CD4-positive, alpha-beta T cell treated with Interferon alpha-2 for 1 hour (primary cell): ENCODE measurements around the gene BHMT.

Experiments
- DNase-seq, 2 donors: peaks; one replicate each; pipeline ENCODE4 v3.0.0-alpha.2; 2020 to 2022

The BHMT gene, protein sequence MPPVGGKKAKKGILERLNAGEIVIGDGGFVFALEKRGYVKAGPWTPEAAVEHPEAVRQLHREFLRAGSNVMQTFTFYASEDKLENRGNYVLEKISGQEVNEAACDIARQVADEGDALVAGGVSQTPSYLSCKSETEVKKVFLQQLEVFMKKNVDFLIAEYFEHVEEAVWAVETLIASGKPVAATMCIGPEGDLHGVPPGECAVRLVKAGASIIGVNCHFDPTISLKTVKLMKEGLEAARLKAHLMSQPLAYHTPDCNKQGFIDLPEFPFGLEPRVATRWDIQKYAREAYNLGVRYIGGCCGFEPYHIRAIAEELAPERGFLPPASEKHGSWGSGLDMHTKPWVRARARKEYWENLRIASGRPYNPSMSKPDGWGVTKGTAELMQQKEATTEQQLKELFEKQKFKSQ

DNA sequence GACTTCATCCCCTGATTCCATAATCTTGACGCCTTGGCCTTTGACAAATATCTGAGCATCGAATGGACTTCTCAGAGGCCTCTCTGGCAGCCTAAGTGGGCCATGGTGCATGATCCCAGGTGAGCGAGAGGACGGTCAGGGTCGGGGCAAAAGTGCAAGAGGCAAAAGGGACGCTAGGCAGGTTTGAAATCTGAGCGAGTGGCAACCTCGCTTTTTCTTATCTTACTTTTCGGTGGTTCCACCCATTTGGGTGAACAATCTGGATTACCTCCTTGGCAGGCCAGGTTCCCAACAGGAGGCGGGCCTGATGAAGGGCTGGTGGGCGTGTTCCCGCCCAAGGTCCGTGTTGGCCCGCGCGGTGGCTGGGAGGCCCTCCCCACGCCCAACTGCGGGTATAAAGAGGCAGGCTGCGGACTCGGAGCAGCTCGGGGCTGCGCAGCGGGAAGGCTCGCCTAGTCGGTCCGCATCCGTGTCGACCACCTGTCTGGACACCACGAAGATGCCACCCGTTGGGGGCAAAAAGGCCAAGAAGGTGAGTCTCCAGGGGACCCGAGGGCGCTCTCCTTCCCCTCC is at the start of gene BHMT:
Gene BHMT, plus strand, starts transcription at position 423 of the 573 bp plus-strand sequence. Its CDS starts 77 bp downstream, at position 500.
- DNase-seq, result no peak

DNA sequence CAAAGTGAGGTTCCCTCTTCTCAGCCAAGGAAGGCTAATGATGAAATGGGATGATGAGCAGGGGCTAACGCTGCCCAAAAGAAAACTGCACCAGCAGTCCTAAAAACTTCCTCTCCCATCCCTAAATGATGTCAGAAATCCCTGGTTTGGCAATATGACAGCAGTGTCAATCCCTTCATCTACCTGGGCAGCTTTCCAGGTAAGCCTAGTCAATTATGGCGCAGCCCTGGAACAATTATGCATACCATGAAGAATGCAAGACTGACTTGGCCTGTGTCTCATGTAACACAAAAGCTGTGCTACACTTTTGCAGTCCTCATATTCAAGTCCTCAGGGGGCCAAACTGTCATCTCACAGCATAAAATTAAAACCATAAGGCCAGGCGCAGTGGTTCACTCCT is 49.2 kb upstream of the BHMT start:
- no peak for DNase-seq

DNA sequence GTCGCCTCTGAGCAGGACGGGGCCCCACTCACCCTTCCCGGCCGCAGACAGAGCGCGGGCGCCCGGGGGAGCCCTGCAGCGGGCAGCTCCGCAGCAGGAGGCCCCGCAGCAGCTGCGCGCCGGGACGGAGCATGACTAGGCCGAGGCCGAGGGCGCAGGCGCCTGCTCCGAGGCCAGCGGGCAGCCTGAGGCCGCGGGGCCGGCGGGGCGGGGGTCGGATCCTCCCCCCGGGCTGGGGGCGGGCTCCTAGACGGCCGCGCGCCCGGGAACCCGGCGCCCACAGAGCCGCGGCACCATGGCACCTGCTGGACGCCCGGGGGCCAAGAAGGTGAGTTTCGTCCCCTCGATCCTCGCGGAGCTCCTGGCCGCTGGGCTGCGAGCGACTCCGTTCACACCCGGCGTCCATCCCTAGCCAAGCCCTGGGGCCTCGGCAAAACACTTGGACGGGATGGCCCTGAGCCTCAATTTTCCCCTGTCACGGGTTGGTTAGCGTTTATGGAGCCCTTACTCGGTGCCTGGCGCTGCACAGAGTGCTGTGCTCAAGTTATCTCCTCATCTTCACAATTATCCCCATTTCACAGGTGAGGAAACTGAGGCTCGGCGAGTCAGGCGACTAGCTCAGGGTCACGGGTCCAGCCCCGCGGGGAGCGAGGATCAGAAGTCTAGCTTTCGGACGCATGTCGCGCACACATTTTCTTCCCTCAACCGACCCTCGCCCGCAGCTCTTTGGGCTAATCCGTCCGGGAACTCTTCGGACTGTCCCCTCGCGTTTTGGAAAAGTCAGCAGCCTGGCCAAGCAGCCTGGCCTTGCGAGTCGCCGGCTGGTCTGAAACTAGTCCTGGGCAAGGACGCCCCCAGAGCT is 41.9 kb upstream of the BHMT start, which contains the start of the genes BHMT2 and DMGDH:
Gene BHMT2, plus strand, starts transcription at position 280 of the 862 bp plus-strand sequence. Its CDS starts 16 bp downstream, at position 296.
Gene DMGDH, minus strand, starts transcription at position 187 of the 862 bp plus-strand sequence. Its CDS starts 54 bp downstream, at position 133.
- no peak for DNase-seq

DNA sequence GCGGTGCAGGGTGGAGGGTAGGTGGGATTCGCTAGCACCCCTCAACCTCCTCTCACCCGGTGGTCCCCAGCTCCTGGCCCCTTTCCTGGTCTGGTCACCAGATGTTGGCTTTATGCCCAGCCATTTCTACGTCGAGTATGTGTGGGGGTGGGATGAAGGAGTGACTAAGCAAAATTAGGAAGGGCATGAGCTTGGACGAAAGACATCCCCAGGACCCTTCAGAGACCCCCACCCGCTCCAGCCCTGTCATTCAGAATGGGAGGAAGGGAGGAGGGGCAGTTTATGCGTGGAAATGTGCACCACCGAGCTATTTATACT is 41.3 kb upstream of the BHMT start:
- DNase-seq, result no peak

DNA sequence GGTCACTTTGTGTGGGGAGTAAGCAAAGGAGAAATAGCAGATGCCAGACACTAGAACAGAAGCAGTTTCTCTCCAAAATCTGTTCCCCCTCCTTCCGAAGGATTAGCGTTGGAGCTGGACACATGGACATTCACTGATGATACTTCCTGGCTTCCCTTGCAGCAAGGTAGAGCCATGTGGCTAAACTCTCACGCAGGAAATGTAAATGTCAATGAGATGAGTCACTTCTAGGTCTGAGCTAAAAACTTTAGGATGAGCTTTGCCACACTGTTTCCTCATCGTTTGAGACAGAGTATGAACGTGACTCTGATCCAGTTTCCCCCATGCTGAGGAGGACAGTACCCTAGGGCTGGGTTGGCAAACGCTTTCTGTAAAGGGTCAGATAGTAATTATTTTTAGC is 37.0 kb upstream of the BHMT start:
- DNase-seq, result no peak

DNA sequence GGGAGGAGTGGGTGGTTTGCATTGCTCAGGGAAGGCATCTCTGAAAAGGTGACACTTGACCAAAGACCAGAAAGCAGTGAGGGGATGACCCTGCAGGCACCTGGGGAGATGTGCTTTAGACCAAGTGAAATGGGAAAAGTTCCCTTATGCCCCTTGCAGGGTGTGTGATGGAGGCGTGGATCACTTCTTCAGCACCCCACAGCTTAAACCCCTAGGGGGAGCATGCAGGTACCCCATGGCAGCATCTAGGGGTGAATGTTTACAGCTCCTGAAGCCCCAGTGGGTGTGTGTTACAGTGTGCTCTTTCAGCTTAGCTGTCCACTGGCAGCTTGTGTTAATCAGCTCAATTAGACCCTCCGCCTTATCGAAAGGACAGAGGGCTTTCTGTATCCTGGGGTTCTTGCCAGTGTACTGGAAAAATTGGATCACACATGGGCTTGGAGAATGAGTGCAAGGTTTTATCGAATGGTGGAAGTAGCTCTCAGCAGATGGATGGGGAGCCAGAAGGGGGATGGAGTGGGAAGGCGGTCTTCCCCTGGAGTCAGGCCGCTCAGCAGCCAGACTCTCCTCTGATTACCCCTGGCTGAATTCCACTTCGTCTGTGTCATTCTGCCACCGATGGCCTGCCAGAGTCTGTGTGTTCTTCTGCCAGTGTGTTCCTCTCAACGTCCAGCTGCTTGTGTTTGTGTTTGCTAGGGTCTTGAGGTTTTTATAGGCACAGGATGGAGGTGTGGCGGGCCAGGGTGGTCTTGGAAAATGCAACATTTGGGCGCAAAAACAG is 35.8 kb upstream of the BHMT start:
- no peak for DNase-seq

DNA sequence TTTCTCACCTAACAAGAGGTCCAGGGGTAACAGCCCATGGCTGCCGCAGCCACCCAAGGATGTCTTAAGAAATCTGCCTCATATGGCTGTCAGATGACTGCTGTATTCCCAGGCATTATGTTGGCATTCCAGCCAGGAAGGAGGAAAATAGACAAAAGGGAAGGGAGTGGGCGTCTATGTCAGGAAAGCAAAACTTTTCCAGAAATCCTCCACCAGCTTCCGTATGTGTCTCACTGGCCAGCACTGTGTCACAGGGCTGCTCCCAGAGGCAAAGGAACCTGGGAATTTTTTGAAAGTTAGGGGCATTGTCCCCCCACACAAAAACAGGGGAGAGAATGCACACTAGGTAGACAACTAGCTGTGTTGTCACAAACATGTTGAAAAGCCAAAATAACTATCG is 34.8 kb upstream of the BHMT start:
- DNase-seq, result no peak

DNA sequence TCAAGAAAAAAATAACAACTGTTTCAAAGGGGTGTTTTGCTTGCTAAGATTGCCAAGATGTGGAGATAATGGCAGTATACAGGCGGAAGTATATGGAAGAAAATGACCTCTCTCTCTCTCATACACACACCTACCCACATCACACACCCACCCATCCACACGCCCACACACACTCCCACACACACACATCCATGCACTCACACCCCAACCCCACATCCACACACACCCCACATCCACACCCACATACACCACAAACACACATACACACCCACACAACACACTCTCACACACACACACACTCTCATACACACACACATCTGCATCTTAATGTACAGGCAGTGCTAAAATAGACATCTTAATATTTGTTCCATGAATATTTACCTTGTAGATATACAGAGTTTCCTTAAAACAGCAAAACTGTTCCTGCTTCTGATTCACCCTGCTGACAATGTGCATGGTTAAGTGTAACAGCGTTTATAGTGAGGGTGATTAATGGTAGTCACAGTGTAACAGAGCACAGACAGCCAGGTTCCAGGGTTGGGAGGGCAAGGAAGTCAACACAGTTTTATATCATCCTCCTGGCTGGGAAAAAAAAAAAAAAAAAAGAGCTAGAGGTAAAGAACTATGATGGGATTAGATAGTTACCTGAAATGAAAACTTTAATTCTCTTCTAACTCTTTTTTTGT is 33.8 kb upstream of the BHMT start:
- DNase-seq, result no peak

DNA sequence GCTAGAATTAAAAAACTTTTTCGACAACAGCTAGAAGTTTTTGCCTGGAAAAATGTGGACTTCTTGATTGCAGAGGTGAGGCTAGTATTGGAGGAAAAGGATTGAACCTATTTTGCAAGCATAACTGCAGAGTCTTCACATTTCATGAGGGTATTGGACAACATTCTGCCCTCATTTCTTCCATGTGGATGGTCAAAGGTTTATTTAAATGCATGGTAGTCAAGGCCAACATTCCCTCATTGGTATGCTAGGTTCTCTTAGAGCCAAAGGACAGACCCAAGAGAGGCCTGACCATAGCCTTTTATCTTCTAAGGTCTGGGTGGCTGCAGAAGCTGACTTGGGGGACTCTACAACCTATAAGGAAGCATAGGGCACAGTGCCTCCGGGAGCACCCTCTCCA is 30.8 kb upstream of the BHMT start:
- DNase-seq, result no peak

DNA sequence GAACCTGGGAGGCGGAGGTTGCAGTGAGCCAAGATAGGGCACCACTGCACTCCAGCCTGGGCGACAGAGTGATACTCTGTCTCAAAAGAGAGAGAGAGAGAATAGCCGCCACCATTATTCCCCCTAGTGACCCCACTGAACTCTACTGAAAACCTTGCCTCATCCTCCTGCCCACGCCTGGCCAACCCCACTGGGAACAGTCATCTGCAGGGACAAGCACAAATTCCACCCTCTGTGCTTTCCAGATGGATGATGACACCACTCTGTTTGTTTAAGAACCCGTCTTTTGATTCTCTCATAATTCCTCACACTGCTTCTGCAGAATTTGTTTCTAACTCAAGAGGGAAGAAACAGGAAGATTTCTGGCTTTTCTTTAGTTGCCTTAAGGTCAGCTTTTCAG is 29.8 kb upstream of the BHMT start:
- DNase-seq, result no peak

DNA sequence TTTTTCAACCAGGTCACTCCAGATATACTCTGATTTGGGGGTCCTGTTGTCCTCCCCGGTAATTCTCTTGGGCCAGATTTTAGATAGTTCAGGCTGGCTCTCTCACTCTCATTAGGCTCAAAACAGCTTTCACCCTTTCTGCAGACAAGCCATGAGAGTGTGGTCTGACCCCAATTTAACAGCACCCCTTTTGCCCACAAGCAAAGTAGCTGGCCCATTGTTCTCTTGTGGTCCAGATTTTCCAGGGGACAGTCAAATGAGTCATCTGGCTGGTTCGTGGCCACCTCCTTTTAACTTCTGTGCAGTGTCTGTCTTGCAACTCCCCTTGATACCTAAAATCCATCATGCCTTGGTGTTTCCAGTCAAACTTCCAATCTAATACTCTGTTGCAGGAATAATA is 25.5 kb upstream of the BHMT start:
- no peak for DNase-seq

DNA sequence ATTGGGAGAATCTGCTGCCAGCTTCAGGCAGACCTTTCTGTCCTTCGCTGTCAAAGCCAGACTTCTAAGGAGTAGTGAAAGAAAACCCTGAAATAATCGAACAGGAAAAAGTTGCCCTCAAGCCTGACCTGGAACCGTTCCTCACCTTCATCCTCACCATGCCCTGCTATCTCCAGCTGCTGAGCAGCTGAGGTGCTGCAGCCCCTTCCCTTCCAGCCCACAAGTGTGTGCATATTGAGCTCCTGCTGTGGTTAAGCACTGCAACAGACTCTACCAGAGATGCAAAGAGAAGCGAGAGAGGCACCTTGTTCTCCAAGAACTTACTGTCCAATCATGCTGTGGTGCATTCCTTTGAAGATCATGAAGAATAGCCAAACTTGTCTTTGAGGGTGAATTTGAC is 23.1 kb upstream of the BHMT start:
- no peak for DNase-seq

DNA sequence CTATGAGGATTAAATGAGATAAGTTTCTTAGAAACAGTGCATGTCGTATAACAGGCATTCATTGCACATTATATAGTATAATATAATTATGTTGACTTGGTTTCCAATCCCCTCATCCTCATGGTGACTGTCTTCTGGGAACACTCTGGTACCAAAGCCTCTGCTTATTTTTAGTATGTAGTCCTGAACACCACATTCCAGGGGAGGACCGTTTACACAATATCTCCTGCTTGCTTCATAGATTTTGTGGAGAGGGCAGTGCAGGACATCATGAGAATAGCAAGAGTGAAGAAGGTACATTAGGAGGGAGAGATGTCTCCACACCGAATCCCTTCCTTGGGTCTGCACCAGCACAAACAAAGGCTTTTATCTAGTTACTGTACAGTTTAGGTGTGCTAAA is 20.5 kb upstream of the BHMT start:
- no peak for DNase-seq

DNA sequence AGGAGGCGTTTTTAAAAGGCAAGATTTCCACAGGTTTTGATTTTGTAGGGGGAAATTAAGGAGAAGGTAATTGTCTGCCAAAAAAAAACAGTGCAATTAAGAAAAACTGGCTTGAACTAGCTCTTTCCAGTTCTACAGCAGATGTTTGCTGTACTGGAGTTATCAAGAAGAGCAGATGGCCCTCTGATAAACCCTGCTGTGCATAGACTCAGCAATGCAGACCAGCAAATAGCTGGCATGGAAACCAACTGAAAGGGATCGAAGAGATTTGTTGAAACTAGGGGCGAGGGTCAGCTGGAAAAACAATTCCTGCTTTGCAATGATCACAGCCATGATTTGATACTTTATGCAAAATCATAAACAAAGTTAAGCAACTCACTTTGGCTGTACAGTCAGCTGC is 17.8 kb upstream of the BHMT start:
- DNase-seq, result no peak

DNA sequence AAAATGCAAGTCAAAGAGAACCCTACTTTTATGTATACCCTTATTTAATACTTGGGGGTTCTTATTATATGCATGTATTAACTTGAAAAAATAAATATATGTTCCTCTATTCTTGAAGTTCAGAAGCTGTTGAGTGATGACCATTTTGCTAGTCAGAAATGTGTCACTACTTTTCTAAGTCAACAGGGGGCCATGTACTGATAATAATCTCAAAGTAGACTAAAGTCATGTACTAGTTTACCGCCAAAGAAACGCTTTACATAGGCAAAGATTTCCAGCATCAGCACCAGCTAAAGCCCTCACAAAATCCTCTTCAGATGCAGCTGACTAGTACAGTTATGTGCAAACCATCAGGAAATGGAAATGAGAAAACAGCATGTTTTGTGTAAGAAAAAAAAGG is 5.7 kb upstream of the BHMT start:
- no peak for DNase-seq

DNA sequence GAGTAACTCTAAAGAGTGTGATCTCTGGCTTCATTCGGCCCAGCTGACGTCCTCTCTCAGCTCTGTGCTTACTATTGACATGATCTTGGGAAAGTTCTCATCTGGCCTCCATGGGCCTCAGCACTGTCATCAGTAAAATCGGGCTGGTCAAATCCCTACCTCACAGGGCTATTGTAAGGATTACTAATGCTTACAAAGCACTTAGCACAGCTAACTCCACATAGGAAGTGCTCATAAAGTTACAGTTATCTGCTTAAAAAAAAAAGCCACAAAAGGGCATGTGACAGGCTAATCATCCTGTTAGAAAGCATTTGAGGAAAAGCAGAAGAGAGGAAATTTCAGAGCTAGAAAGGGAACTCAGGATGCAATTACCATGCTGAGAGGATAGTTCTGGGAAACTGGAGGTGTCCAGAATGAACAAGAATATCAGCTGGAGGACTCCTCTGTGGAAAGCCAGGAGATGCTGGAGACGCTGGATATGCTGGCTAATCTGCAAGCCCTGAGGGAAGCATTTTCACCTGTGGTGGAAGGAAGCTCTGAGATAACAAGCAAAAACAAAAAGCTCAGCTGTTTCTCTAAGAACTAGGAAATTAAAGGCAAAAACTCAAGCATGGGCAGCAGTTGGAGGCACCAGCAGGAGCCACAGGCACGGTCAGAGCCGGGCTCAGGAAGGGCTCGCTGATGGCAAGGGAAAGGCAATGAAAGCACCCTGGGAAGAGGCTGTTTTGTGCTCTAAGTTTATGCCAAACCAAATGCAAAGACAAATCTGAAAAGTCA is 4.4 kb upstream of the BHMT start:
- no peak for DNase-seq

DNA sequence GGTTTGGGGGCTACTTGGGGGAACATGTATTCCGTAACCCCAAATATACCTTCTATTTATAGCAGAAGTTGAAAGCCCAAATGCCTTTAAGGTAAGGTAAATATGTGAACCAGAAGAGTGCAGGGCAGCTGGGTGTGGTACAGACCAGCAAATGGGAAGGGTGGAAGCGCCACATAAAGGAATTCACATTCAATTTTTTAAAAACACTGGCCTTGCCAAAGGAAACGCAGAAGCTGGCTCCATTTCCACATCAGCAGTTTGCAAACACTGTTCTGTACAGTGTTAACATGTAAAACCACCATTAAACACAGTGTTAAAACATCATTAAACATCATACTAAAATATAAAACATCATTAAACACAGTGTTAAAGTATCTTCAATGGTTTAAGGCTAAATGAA is 3.5 kb upstream of the BHMT start:
- no peak for DNase-seq

DNA sequence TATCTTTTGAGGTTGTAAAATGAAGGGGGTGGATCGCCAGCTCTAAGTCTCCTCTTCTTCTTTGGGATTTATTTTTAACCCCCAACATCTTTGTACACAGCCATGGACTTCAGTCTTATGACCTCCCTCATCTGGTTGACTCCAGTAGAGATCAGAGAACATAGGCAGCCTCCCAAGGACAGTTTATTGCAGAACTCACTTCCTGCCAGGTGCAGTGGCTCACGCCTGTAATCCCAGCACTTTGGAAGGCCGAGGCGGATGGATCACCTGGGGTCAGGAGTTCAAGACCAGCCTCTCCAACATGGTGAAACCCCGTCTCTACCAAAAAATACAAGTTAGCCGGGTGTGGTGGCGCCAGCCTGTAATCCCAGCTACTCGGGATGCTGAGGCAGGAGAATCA is 2.8 kb upstream of the BHMT start:
- DNase-seq, result no peak

DNA sequence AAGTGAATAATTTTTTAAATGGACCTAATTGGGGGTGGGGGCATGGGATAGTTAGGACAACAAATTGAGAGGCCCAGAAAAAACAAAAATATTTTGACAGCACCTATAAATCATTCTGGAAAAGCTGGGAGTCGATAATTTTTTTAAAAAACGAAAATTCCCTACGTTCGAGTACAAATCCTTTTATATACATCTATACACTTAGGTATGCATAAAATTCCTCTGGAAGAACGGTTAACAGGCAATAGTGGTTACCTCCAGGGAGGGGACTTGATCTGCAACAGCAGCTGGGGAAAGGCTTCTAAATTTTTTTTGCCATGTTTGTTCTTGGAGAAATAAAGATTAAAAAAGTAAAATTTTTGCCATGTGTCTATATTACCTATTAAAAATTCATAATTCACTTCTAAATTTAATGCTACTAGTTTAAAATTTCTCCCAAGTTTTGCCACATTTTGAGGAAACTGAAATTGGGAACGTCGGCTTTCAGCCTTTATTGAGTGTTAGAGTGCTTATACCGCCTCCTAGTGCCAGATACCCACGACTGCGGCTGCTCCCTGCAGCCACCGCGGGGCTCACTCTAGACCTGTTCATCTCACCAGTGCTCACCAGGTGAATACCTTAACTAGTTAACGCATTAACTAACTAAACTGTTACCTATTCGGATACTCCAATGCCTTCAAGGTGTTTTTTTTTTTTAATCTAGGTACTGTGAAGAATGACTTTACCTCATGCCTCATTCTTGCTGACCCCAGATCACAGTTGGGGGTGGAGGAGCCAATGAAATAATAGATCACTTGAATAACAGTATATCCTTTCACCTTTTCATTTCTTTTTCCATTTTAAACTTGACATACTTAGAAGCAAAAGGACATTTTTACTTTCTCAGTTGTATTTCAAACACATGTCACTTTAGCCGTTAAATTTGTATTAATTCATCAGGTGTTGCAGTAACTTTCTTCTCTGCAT is 1.8 kb upstream of the BHMT start:
- peak in 1 of 2 donors; percentile 38 for DNase-seq
